NCI-H82 treated with DMSO at 0.1 percent for 48 hours (cell line): Measurements from ENCODE around the gene BIRC5.
A peak's percentile ranks its signal among the peaks of the same experiment; 100 is the strongest.
"Not testable (repeated sequence)": the region's sequence is repeated elsewhere in the genome, so short reads cannot be mapped to it uniquely, and the experiment has no call there.

Experiments used
- DNase-seq: peaks from one replicate; lab custom pipeline; 2025; ENCODE audit not compliant: unreplicated experiment; lab: John Stamatoyannopoulos, UW

BIRC5 gene

DNA sequence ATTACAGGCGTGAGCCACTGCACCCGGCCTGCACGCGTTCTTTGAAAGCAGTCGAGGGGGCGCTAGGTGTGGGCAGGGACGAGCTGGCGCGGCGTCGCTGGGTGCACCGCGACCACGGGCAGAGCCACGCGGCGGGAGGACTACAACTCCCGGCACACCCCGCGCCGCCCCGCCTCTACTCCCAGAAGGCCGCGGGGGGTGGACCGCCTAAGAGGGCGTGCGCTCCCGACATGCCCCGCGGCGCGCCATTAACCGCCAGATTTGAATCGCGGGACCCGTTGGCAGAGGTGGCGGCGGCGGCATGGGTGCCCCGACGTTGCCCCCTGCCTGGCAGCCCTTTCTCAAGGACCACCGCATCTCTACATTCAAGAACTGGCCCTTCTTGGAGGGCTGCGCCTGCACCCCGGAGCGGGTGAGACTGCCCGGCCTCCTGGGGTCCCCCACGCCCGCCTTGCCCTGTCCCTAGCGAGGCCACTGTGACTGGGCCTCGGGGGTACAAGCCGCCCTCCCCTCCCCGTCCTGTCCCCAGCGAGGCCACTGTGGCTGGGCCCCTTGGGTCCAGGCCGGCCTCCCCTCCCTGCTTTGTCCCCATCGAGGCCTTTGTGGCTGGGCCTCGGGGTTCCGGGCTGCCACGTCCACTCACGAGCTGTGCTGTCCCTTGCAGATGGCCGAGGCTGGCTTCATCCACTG is at the start of gene BIRC5:
TSS of gene BIRC5 (plus strand) at position 238 of the 690 bp plus-strand sequence. CDS start at position 302, 64 bp downstream.
- DNase-seq: peak; percentile 79

DNA sequence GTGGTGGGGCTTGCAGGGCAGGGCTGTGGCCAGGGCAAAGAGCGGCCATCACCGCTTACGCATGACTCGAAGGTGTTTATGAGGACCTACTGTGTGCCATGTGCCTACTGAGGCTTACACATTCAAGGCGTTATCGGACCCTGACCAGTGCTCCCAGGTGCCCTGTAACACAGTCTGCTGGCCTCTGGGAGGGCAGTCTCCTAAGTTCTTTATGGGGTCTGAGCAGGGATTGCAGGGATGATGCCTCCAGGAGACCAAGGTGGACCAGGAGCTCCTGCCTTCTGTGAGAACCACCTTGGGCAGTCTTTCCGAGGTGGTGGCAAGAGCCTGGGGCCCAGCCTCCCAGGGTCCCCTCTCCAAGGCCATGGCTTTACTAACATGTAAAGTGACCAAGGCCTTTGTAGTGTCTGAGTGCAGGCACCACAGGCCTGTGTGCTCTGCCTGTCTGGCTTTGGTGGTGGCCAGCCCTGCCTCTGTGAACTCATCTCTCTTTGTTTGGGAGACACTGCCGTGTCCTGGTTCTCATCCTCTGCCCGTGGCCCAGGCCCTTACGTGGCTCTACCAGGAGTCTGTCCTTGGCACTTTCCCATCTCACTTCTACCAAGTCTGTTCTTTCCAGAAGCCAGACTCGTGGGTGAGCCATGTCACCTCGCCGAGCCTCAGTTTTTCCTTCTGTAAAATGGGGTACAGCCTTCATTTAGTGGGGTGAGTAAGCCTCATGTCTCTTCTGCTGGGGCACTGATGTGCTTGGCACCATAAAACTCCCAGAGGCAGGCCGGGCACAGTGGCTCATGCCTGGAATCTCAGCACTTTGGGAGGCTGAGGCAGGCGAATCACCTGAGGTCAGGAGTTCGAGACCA is 49.1 kb upstream of the BIRC5 start:
- no peak for DNase-seq

DNA sequence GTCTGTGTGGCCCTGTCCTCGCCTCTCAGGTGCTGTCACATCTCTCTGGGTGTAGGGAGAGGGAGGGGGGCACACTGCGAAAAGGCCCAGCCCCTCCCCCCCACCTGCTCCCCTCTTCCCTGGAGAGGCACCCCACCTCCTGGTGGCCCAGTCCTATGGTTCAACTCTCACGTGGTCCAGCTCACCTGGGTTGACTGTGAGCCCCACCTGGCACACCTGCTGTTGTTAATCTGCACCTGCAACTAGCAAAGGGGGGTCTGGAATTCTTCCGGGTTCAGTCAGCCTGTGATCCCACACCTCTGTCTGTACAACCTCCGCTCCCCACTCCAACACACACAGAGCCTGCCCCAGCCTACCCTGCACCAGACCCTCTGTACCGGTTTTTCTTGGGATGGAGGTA is 47.6 kb upstream of the BIRC5 start:
- DNase-seq: no peak

DNA sequence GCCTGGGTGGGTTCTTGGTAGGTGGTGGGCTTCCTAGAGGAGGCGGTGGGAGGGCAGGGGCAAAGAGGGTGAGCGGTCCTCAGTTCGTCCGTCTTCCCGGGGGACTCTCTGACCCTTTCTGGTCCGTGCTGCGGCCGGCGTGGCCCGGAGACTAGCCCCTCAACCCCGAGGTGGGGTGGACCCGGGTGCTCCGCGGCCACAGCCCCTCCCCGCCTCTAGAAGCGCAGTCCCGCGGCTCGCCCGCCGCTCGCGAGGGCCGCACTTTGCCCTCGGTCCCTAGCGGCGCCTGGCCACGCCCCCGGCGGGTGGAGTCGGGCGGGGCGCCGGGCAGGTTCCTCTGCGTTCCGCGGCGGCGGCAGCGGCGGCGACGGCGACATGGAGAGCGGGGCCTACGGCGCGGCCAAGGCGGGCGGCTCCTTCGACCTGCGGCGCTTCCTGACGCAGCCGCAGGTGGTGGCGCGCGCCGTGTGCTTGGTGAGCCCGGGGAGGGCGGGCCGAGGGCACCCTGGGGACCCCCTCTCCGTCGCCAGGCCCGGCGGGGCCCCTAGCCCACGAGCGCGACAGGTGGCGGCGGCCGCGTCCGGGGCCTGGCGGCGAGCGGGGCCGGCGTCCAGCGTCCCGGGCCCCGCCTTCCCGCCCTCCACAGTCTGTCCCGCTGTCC is 45.7 kb upstream of the BIRC5 start, which contains the start of gene SYNGR2:
TSS of gene SYNGR2 (plus strand) at position 340 of the 661 bp plus-strand sequence. CDS start at position 376, 36 bp downstream.
- DNase-seq: peak; percentile 47

DNA sequence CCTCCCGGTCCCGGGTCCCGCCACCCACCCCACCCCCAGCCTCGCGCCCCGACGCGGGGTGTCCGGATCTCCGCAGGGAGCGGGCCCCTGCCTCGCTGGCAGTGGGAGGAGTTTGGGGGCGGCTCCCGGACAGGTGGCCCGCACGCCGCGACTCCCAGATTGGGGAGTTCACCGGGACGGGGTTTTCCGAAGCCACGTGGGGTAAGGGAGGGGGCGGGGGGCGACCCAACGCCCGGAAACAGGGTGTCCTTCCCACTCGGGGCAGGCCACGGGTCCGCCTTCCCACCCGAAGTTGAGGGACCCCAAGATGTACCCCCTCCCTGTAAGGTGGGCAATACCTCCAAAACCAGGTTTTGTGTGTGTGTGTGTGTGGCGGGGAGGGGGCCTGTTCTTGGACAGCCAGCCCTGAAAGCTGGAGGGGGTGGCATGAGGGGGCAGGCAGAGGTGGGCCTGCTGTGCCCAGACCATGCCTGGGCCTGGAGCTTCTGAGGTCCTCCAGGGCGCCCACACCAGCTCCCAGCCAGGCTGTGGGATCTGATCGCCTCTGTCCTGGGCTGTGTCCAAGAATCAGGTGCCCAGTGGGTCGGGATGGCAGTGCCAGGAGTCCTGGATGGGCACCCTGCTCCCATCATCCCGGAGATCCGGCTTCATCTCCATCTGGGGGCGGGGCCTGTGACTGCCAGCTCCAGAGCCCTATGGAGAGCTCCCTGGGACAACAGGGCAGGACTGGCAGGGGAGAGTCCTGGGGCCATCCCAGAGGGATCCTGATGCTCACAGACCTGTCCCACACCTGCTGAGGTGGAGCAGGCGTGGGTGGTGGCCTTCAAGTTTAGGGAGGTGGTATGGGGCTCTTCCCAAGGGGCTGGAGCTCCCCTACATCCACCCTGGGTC is 44.9 kb upstream of the BIRC5 start:
- DNase-seq: no peak

DNA sequence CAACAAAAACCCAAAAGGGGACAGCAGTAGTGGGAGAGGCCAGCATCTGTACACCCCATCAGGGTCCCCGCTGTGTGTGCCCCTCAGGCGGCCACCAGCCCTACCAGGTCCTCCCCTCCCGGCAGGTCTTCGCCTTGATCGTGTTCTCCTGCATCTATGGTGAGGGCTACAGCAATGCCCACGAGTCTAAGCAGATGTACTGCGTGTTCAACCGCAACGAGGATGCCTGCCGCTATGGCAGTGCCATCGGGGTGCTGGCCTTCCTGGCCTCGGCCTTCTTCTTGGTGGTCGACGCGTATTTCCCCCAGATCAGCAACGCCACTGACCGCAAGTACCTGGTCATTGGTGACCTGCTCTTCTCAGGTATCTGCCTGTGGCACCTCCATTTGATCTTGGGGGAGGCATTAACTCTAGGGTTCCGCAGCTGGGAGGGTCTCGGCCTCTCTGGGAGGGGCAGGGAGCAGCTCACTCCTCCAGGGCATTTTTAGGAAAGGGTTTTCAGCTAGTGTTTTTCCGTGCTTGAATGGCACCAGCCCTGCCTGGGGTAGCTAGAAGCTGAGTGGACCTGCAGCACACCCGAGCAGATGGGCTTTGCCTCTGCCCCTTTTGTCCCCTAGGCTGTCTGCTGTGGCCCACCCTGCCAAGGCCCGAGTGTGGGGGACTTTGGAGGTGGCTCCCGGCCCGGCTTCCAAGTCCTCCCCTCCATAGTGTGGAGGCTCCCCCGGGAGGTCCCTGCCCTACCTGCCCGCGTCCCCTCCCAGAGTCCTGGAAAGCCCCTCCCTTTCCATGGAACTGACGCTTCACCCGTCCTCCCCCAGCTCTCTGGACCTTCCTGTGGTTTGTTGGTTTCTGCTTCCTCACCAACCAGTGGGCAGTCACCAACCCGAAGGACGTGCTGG is 43.1 kb upstream of the BIRC5 start:
- no peak for DNase-seq

DNA sequence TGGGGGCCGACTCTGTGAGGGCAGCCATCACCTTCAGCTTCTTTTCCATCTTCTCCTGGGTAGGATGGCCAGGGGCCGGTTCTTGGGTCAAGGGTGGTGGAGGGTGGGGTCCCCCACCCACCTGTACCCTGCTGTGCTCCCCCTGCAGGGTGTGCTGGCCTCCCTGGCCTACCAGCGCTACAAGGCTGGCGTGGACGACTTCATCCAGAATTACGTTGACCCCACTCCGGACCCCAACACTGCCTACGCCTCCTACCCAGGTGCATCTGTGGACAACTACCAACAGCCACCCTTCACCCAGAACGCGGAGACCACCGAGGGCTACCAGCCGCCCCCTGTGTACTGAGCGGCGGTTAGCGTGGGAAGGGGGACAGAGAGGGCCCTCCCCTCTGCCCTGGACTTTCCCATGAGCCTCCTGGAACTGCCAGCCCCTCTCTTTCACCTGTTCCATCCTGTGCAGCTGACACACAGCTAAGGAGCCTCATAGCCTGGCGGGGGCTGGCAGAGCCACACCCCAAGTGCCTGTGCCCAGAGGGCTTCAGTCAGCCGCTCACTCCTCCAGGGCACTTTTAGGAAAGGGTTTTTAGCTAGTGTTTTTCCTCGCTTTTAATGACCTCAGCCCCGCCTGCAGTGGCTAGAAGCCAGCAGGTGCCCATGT is 42.3 kb upstream of the BIRC5 start:
- not testable (repeated sequence) for DNase-seq

DNA sequence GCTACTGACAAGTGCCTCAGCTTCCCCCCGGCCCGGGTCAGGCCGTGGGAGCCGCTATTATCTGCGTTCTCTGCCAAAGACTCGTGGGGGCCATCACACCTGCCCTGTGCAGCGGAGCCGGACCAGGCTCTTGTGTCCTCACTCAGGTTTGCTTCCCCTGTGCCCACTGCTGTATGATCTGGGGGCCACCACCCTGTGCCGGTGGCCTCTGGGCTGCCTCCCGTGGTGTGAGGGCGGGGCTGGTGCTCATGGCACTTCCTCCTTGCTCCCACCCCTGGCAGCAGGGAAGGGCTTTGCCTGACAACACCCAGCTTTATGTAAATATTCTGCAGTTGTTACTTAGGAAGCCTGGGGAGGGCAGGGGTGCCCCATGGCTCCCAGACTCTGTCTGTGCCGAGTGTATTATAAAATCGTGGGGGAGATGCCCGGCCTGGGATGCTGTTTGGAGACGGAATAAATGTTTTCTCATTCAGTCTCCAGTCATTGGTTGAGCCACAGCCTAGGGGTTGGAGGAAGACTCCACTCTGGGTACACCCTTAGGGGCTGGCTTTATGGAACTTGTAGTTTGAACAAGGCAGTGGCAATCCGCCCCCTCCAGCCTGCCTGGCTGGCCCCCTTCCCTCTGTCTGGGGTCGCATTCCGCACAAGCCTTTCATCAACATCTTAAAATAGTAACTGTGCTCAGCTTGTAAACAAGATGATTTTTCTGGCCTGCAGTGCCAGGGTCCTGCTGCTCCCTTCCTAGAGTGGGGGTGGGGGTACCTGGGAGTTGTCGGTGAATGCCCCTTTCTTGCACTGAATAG is 41.6 kb upstream of the BIRC5 start:
- no peak for DNase-seq

DNA sequence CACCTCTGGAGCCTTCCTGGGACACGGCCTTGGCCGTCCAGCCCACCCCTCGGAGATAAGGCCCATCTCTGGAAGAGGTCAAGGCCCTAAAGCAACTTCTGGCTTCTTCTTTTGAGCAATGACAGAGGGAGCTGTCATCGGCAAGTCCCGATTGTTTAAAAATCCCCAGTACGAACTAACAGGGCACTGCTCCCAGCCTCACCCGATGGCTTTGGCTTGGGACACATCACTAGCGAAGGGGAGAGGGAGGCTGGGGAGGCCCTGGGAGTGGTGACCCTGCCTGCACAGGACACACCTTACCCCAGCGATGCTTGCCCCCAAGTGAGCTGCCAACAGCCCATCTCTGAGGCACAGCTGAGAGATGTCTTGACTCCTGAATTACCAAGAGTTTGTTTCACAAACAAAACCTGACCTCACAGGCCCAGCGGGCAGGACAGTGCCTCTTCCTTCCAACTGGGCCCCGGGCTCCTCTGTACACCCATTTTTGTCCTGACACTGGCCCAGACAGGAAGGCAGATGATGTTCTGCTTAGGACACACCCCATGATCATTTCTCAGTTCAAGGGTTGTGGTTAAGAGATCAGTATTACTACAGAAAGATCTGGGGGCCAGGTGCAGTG is 40.8 kb upstream of the BIRC5 start:
- DNase-seq: no peak

DNA sequence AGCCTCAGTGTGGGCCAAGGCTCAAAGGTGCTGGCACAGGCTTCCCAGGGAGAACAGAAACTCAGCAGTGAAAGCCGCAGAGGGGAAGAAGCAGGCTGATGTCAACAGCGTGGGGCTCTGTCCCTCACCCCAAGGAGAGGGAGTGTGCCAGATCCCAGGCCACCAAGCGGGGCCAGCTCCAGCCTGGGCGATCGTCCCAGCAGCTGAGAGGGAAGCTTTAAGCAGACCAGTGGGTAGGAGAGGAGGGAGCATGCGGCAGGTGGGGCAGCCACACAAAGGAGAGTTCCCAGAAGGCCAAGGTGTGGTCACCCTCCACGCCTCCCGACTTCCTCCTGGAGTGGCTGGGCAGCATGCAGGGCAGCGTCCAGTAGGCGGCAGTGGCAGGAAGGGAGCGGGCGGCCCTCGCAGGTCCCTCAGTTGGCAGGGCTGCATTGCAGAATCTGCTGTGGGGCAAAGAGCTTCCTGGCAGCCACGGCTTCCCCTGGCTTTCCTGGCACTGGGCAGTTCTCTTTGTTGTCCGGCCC is 39.6 kb upstream of the BIRC5 start:
- no peak for DNase-seq

DNA sequence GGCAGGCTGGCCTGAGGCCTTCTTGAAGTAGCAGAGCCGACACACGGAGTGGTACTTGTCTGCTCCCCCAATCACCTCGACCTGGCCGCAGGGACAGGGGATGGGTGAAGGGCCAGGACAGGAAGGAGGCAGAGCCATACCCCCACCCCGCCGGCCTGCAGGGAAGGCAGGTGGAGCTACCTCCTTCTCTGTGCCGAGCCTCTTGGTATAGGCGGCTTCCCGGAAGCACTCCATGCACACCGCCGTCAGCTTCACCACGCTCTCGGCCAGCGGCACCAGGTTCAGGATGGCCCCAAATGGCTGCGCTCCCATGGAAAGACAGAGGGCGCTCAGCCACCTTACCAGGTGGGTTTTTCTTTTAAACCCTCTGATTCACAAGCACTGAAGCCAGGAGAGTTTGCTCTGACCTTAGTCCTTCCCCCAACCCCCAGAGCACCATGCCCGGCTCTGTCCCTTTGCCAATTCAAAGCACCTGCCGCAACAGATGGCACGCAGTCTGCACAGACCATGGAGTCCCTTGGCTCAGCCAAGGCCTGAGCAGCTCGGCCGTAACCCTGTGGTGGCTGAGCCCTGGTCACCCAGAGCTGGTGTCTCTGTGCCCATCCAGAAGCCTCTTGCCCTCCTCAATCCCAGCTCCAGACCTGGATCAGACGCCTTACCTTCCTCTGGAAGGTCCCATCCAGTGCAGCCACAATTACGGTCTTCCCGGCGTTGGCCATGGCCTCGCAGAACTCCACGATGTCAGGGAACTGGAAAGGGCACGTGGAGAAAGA is 39.0 kb upstream of the BIRC5 start:
- no peak for DNase-seq

DNA sequence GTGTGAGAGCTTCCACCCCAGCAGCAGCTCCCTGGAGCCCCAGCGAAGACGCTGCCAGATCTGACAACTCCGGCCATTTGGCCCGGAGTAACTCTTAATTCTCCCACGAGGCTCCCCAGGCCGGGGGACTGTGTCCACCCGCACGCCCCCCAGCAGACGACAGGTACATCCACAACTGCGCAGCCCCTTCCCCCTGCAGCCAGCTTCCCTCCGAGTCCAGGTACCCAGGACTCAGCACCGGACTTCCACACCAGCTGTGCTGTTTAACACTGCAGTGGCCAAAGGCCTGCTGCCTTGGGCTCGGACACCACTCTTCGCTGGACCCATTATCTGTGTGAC is 38.4 kb upstream of the BIRC5 start:
- DNase-seq: no peak

DNA sequence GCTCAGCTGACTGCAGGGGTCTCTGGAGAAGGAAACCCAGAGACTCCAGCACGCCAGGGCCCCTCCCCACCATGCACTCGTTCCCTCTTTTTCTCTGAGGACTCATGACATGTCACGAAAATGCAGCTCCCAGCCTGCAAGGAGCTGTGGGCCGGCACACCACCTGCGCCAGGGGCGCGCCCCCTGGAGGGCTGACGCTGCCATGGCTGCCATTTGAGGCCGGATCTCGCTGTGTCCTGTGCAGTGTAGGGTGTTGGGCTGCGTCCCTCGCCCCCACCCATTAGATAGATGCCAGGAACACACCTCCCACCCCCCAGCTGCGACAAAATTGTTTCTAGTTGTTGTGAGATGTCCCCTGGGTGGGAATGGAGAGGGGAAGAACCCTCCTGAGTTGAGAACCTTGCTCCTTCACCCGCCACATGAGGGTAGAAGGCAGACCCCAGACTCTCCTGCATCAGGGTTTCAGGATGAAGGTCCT is 37.5 kb upstream of the BIRC5 start:
- no peak for DNase-seq

DNA sequence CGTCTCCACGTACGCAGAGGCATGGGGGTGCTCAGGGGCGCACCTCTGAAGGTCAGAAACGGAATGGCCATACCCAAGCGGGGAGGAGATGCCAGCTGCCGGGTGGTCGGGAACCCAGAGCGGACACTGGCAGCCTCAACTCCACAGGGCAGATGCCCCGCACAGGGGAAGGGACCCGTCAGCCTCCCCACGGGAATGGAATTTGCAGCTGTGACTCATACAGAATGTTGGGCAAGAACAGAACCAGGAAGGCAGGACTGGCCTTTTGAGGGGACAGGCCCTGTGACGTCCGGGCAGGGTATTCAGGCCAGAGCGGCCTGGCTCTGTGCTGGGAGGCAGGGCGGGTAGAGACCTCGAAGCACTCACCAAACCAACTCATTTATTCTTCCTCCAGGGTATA is 34.7 kb upstream of the BIRC5 start:
- DNase-seq: no peak

DNA sequence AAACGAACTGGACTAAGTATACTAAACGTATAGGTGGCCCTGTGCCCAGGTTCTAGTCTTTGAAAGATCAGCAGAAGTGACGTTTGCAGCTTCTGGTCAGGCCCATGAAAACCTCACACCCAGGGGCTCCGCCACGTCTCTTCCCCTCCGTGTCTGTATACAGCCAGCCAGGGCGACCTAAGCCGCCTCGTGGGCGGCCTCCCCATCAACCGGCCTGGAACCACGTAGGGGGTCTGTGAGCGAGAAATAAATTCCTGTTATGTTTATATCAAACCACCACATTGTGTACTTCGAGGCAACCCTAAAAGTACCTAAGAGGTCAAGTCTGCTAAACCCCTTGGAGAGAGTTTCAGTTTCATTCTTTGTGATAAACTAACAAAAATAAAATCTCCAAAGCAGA is 34.0 kb upstream of the BIRC5 start:
- no peak for DNase-seq

DNA sequence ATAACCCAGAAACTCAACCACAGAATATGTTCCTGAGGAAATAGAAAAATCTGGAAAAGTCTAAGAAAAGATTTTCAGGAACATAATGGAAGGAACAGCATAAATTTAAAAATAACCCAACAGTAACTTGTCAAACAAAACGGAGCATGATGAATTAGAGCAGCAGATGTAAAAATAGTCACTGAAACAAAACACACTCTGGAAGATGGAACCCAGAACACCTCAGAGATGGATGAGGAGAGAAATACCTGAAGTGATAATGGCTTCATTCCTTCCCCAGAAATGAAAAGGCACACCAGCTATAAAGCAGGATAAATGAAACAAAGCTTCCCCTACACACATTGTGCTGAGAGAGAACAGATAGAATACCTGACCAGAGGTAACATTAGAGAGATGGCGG is 33.5 kb upstream of the BIRC5 start:
- DNase-seq: no peak

DNA sequence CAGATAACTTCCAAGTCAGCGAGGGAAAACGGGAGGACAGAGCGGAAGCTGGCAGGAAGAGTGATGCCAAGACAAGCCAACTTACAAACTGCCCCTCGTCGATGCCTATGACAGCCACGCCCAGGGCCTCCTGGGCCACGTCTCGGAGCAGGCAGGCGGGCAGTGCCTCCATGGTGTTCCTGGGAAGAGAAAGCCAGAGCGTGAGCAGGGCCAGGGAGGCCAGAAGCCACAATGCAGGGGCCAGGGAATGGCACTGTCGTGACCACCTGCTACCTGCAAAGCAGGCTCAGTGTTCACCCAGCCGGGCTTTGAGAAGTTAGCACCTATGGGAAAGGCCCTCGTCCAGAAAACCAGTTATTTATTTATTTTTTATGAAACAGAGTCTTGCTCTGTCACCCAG is 31.5 kb upstream of the BIRC5 start:
- DNase-seq: no peak
